ENCODE results near the gene TAF11L13.

- TF ChIP-seq POLR2AphosphoS5 (IDR thresholded peaks at IDR 0.05; ENCODE audit: insufficient read depth in 1 of 2, low read depth in 1 of 2): no peak
- no peak for TF ChIP-seq CTCF (IDR thresholded peaks at IDR 0.05)
Measured at GRCh38 chr5:17634160-17634559, 2.3 kb downstream of the TAF11L13 start, which contains the start of gene TAF11L14.
